HG03521 (cell line): ENCODE measurements around the gene SOX18.
A peak's percentile ranks its signal among the peaks of the same experiment; 100 is the strongest.

ENCODE experiments used
- ATAC-seq: cut with Tn5 transposase; IDR thresholded peaks from one replicate; pipeline ENCODE4 v1.9.1; 2021; ENCODE audit warnings: mild to moderate bottlenecking, moderate library complexity; ENCODE audit not compliant: unreplicated experiment

The SOX18 gene

GRCh38 chr20:64069209-64069613 is 19.8 kb upstream of the SOX18 start:
- no peak for ATAC-seq

DNA sequence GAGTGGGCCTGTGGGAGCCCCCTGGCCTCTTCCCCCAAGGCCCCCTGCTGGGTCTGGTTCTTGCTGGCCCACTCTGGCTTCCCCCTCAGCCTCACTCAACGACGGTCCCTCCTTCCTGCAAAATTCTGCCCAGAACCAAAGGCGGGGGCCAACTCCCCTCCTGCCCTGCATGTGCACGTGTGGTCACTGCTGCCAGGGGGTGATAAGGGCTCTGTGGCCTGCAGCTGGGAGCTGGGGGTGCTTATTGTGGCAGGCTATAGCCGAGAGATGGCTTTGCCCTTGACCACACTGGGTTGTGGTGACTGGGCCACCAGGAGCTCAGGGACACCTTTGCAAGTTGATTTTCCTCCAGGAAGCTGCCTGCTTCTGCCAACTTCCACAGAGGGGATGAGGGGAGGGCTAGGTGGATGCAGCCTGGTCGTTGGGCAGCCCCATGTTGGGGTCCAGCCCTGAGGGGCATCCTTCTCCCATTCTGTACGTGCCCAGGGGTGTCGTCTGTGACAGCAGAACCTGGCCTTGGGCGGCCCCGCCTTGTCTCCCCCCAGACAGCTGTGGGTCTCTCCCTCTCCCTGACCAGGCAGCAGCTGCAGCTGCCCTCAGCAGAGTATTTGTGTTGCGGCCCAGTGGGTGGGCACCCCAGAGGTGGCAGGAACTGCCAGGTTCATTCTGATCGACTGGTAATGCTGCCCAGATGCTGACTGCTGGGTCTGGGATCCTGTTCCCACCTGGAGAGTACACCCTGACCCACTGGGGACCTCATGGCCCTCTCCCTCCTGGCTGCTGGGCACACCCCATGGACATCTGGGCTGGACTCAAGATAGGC is 19.2 kb upstream of the SOX18 start:
- no peak for ATAC-seq

GRCh38 chr20:64067733-64068307 is 18.4 kb upstream of the SOX18 start:
- ATAC-seq, result no peak

DNA sequence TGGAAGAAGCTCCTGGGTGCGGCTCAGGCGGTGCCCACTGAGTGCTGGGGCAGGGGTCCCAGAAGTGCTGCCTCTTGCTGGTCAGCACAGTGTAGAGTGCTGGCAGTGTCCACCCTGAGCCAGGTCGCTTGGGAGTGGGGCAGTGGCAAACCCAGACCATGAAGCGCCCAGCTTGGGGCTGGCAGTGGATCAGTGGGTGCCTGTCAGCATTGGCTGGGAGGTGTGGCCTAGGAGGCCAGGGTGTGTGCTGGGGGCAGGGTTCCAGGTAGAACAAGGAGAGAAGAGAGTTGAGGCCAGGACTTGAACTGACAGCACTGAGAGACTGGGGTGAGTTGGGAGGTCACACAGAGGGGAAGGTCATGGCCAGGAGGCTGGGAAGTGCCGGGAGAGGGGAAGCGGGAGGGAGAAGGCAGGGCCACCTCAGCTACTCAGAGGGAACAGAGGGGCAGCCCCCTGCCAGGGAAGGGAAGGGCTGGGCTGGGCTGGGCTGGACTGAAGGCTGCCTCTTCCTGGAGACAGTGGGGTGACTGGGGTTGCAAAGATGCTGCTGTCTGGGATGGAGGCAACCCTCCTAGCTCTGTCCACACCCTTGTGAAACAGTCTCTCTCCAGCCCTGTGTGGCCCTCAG is 17.7 kb upstream of the SOX18 start:
- no peak for ATAC-seq

- ATAC-seq, result no peak
These were observed 16.5 kb upstream of the SOX18 start for GRCh38 chr20:64065974-64066343.

DNA sequence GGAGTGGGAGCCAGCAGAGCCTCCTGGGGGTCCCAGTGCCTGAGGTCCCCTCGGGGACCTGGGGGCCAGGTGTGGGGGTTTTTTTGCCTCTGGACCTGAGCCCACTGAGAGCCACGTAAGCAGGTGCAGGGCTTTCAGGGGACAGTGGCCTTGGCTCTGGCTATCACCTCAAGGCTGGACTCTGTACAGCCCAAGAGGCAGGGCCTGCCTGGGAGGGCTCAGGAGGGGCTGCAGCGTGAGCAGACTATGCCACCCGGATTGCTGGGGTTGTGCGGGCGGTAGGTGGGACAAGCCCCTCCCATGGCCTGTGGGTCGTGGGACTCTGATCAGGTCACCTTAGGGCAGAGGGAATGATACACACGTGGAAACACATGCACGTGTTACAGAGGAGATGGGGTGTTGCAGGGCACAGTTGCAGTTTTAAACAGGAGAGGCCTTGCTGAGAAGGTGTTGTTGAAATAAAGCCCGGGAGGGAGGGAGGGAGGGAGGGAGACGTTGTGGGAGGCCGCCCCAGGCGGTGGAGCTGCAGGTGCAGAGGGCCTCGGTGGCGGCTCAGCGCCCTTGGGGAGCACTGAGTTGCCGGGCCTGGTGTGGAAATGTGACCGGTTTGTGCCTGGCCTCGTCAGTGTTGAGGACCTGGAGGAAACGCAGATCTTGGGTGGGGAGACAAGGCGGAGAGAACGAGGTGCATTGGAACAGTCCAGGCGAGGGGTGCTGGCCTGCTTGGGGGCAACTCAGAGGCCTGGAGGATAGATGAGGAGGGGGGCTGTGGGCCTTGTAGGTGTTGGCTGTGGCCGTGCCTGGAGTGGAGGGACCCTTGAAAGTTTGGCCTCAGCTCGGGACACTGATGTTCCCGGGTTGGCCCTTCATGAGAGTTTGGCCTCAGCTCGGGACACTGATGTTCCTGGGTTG is 15.9 kb upstream of the SOX18 start:
- no peak for ATAC-seq

GRCh38 chr20:64064145-64064698 is 14.8 kb upstream of the SOX18 start:
- no peak for ATAC-seq

DNA sequence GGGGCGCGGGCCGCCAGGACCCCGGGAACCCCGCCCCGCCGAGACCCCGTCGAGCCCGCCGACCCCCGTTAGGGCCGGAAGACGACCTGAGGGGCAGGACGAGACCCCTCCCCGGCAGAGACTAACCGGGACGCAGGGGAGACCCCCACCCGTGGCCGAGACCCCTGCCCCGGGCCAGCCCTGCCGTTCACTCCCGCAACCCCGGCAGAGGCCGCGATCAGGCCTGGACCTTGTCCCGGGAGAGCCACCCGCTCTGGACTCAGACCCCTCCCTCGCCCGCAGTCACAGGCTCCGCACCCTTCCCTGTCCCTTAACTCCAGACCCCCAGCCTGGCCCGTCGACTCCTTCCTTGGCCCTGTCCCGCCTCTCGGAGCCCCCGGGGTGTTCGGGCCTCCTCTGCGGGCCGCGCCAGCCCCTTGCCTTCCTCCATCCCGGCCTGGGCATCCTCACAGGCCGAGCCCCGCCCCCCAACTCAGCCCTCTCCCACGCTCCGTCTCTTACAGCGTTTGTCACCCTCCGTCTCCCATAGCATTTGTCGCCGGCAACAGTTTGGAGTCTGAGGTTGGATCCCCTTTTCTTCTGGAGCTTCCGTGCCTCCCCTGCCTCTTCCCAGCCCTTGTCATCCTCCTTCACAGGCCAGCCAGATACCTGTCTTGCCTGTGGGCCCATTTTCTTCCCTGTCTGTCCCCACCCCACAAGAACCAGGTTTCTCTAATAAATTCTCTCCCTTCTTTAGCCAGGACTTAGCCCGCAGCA is 14.1 kb upstream of the SOX18 start:
- no peak for ATAC-seq

DNA sequence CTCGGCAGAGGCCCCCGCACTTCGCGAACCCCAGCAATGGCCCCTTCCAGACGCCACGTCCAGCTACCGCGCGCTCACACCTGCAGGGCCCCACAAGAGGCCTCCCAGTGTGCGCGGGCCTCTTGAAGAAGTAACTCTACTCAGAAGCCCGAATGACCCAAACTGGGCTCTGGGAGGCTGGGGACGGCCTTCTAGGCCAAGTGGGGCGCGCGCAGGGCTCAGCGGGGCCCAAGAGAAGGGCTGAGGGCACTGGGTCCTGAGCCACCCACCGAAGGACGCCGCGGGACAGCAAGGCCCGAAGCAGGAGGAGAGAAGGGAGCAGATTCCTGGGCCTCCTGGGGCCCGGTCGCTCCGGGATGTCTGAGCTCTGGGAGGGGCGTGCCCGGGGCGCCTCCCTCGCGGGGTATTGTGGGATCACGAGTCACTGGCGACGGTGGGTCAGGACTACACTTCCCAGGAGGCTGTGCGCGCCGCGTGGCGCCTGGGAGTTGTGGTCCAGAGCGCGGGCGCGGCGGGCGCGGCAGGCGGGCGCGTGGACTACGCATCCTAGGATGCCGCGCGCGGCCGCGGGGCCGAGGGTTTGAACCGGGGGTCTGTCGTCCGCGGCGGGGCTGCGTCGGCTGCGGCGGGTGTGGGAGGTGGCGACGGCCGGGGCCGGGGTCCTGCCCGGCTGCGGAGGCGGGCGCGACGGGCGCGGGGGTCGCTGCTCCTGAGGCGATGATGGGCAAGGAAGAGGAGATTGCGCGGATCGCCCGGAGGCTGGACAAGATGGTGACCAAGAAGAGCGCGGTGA is 13.4 kb upstream of the SOX18 start, which contains the start of gene TCEA2:
Gene TCEA2 (plus strand): TSS at position 603 of the 793 bp plus-strand sequence. CDS start 115 bp downstream, at position 718.
- ATAC-seq, result peak; percentile 77

DNA sequence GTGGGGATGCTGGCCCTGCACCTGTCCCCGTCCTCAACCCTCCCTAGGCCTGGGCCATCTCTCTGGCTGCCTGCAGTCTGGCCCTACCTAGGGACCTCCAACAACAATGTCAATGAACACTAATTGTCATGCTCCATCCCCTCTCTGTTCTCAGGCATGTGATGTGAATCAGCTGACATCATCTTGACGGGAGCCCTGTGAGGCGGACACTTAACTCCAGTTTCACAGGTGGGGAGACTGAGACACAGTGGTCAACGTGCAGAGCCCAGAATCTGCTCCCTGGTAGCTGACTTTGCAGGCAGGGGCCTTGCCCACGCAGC is 12.8 kb upstream of the SOX18 start:
- ATAC-seq, result no peak

GRCh38 chr20:64058536-64058935 is 9.1 kb upstream of the SOX18 start:
- no peak for ATAC-seq

DNA sequence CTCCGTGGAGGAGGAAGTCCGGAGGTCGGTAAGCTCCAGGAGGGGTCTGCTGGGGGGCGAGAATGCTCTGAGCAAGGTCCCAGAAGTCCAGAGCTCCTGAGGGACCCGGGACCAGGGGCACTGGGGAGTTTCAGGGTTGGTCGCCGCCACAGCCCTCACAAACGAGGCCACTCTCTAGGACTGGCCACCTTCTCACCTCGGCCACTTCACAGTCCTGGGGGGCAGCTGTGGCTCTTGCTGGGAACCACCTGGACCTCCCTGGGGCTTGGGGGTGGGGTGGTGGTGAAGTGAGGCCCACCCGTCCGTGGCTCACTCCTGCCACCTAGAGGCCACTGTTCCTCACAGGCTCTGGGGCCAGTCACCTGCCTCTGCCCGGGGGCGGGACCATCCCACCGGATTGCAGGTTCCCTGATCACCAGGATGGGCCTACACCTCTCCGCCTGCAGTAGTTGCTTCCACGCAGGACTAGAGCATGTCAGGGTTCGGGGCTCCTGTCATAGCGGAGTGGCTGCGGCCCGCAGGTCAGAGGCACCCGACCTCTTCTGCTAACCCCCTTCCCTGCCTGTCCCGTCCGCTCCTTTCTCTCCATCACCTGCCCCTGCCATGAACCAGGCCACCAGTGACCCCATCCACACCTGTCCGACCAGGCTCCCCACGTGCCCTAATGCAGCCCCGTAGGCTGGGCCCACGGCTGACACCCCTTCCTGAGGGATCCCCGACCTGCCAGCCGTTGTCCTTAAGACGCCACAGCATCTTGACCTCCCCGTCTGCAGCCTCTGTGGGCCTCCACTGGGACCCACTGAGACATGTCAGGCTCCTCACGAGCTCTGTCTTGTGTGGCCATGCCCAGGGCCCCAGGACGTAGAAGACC is 8.4 kb upstream of the SOX18 start:
- no peak for ATAC-seq

DNA sequence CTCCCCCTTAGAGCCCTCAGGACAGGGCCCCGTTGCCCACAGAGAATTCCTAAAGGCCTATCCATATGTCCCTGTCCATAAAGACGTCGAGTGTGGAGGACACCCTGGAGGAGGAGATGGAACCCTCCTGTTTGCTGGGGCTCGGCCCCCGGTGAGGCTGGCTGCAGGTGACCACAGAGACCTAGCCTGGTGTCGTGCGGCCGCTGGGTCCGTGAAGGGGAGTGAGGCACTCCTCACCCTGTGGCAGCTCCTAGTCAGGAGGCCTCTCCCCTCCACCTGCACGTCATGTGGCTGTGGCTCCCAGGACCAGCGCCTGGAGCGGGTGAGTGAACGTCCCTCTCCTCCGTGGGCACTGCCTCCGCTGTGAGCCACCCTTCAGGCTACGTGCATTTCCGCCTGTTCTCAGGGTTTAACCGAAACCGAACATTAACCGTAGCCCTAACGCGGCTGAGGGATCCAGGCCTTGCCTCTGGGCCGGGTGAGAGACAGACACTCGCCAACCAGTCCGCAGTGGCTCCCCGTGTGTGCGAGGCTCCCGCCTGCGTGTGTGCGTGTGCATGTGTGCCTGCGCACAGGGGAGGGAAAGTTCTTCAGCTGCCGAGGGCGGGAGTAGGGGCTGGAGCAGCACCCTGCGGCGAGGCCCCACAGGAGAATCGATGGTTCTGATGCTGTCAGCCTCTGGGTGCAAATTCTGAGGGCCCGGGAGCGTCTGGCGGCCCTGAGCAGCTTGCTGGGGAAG is 7.6 kb upstream of the SOX18 start:
- no peak for ATAC-seq

GRCh38 chr20:64056639-64056888 is 7.1 kb upstream of the SOX18 start:
- ATAC-seq, result no peak

GRCh38 chr20:64055893-64056638 is 6.6 kb upstream of the SOX18 start:
- ATAC-seq, result no peak

- ATAC-seq, result no peak
These were observed 6.0 kb upstream of the SOX18 start for GRCh38 chr20:64055396-64055892.
